HL-60 (cell line): Measurements from ENCODE around the gene GABRB1.

Source experiments
- POLR2AphosphoS5 ChIP-seq: IDR thresholded peaks from 2 replicates; pipeline ENCODE4 v1.6.1; 2012; ENCODE audit warnings: low read depth
- SPI1 ChIP-seq: IDR thresholded peaks from 2 replicates; pipeline ENCODE4 v1.6.1; 2012; ENCODE audit warnings: low read depth, mild to moderate bottlenecking, borderline replicate concordance
- TF ChIP-seq, protein P1 (sequence below): IDR thresholded peaks from one replicate; pipeline ENCODE4 v1.5.1; 2011; ENCODE audit warnings: low read length, control low read depth, inconsistent platforms; ENCODE audit not compliant: insufficient read depth

GRCh38 chr4:47000406-47000805 is 31.0 kb upstream of the GABRB1 start:
- TF ChIP-seq, protein P1, sequence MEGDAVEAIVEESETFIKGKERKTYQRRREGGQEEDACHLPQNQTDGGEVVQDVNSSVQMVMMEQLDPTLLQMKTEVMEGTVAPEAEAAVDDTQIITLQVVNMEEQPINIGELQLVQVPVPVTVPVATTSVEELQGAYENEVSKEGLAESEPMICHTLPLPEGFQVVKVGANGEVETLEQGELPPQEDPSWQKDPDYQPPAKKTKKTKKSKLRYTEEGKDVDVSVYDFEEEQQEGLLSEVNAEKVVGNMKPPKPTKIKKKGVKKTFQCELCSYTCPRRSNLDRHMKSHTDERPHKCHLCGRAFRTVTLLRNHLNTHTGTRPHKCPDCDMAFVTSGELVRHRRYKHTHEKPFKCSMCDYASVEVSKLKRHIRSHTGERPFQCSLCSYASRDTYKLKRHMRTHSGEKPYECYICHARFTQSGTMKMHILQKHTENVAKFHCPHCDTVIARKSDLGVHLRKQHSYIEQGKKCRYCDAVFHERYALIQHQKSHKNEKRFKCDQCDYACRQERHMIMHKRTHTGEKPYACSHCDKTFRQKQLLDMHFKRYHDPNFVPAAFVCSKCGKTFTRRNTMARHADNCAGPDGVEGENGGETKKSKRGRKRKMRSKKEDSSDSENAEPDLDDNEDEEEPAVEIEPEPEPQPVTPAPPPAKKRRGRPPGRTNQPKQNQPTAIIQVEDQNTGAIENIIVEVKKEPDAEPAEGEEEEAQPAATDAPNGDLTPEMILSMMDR = no peak
- TF ChIP-seq SPI1 = no peak
- TF ChIP-seq POLR2AphosphoS5 = no peak
